Astrocyte of the cerebellum (primary cell): ENCODE results near the gene ODAD3.

Experiments used
- DNase-seq: peaks from one replicate; pipeline ENCODE4 v3.0.0-alpha.2; 2011; ENCODE audit warnings: low read depth
- H3K4me3 ChIP-seq: 2 replicates; pipeline ENCODE4 v1.5.1; 2011; ENCODE audit warnings: mild to moderate bottlenecking, low read depth, low read length, moderate library complexity
- CTCF ChIP-seq: IDR thresholded peaks from 2 replicates; pipeline ENCODE4 v1.5.1; 2012; ENCODE audit warnings: low read length, low read depth, moderate library complexity, mild to moderate bottlenecking; ENCODE audit errors: missing control alignments
- in situ Hi-C: cut with HindIII; loops from 2 replicates; pipeline ENCODE4 v1.10.0; 2017; ENCODE audit warnings: low sequenced_read_pairs

ODAD3 gene

GRCh38 chr19:11399667-11400066 lies 35.3 kb downstream of the ODAD3 start:
- in situ Hi-C loops = no loop called here
- DNase-seq = no peak
- TF ChIP-seq CTCF = no peak
- H3K4me3 ChIP-seq = no peak overlapping the region

- no peak for TF ChIP-seq CTCF
- in situ Hi-C loops = no loop called here
- DNase-seq = no peak
- no peak overlapping the region for H3K4me3 ChIP-seq
These were observed 37.8 kb downstream of the ODAD3 start for GRCh38 chr19:11397089-11397610.

GRCh38 chr19:11390933-11391680 lies 43.8 kb downstream of the ODAD3 start:
- no peak for DNase-seq
- H3K4me3 ChIP-seq = no peak overlapping the region
- in situ Hi-C loops = no loop called here
- no peak for TF ChIP-seq CTCF

GRCh38 chr19:11390359-11390758 lies 44.6 kb downstream of the ODAD3 start:
- no peak for TF ChIP-seq CTCF
- in situ Hi-C loops = no loop called here
- no peak for DNase-seq
- H3K4me3 ChIP-seq = no peak overlapping the region

- H3K4me3 ChIP-seq = no peak overlapping the region
- no peak for DNase-seq
- in situ Hi-C loops = no loop called here
- no peak for TF ChIP-seq CTCF
These were observed 47.5 kb downstream of the ODAD3 start for GRCh38 chr19:11387162-11388034.

- DNase-seq = no peak
- H3K4me3 ChIP-seq = no peak overlapping the region
- in situ Hi-C loops = no loop called here
- no peak for TF ChIP-seq CTCF
These were observed 50.2 kb downstream of the ODAD3 start for GRCh38 chr19:11384778-11385129.
